Measurements from ENCODE around the gene TRAT1.
A peak's percentile ranks its signal among the peaks of the same experiment; 100 is the strongest.
"Not testable (repeated sequence)": the region's sequence is repeated elsewhere in the genome, so short reads cannot be mapped to it uniquely, and the experiment has no call there.

TRAT1 gene

GRCh38 chr3:108822123-108822897, at the start of gene TRAT1:
Gene TRAT1, plus strand, starts transcription at chr3:108822786. Its CDS starts 142 bp downstream, at chr3:108822928.
- no peak for DNase-seq
- in situ Hi-C loops (cut with HindIII; ENCODE audit: low pct_ligation_motif_present, low pct_unique_long_range_greater_than_20kb, low sequenced_read_pairs), result no loop called here

- in situ Hi-C loops (cut with HindIII; ENCODE audit: low pct_ligation_motif_present, low pct_unique_long_range_greater_than_20kb, low sequenced_read_pairs), result no loop called here
Measured at GRCh38 chr3:108775649-108776048, 46.9 kb upstream of the TRAT1 start.

GRCh38 chr3:108779496-108779895, 43.1 kb upstream of the TRAT1 start:
- in situ Hi-C loops (cut with HindIII; ENCODE audit: low pct_ligation_motif_present, low pct_unique_long_range_greater_than_20kb, low sequenced_read_pairs), result no loop called here
- DNase-seq, result no peak

More at GRCh38 chr3:108775649-108776048, 46.9 kb upstream of the TRAT1 start:
- no peak for DNase-seq

GRCh38 chr3:108780235-108780634, 42.4 kb upstream of the TRAT1 start:
- DNase-seq, result no peak
- in situ Hi-C loops (cut with HindIII; ENCODE audit: low pct_ligation_motif_present, low pct_unique_long_range_greater_than_20kb, low sequenced_read_pairs), result no loop called here

GRCh38 chr3:108791473-108791872, 31.1 kb upstream of the TRAT1 start:
- in situ Hi-C loops (cut with HindIII; ENCODE audit: low pct_ligation_motif_present, low pct_unique_long_range_greater_than_20kb, low sequenced_read_pairs), result no loop called here
- DNase-seq, result no peak

- in situ Hi-C loops (cut with HindIII; ENCODE audit: low pct_ligation_motif_present, low pct_unique_long_range_greater_than_20kb, low sequenced_read_pairs), result no loop called here
- DNase-seq, result peak; percentile 1
Measured at GRCh38 chr3:108804437-108804836, 18.1 kb upstream of the TRAT1 start.

GRCh38 chr3:108804966-108805365, 17.6 kb upstream of the TRAT1 start:
- in situ Hi-C loops (cut with HindIII; ENCODE audit: low pct_ligation_motif_present, low pct_unique_long_range_greater_than_20kb, low sequenced_read_pairs), result no loop called here
- no peak for DNase-seq

- DNase-seq, result no peak
- in situ Hi-C loops (cut with HindIII; ENCODE audit: low pct_ligation_motif_present, low pct_unique_long_range_greater_than_20kb, low sequenced_read_pairs), result no loop called here
Measured at GRCh38 chr3:108806316-108806715, 16.3 kb upstream of the TRAT1 start.

- in situ Hi-C loops (cut with HindIII; ENCODE audit: low pct_ligation_motif_present, low pct_unique_long_range_greater_than_20kb, low sequenced_read_pairs), result no loop called here
- peak; percentile 57 for DNase-seq
Measured at GRCh38 chr3:108818404-108818803, 4.2 kb upstream of the TRAT1 start.

GRCh38 chr3:108820586-108820985, 2.0 kb upstream of the TRAT1 start:
- no peak for DNase-seq
- in situ Hi-C loops (cut with HindIII; ENCODE audit: low pct_ligation_motif_present, low pct_unique_long_range_greater_than_20kb, low sequenced_read_pairs), result no loop called here

GRCh38 chr3:108823227-108823626, 641 bp downstream of the TRAT1 start:
- DNase-seq, result no peak
- in situ Hi-C loops (cut with HindIII; ENCODE audit: low pct_ligation_motif_present, low pct_unique_long_range_greater_than_20kb, low sequenced_read_pairs), result no loop called here

- in situ Hi-C loops (cut with HindIII; ENCODE audit: low pct_ligation_motif_present, low pct_unique_long_range_greater_than_20kb, low sequenced_read_pairs); DNase-seq: not testable (repeated sequence)
Measured at GRCh38 chr3:108823803-108824202, 1.2 kb downstream of the TRAT1 start.

- in situ Hi-C loops (cut with HindIII; ENCODE audit: low pct_ligation_motif_present, low pct_unique_long_range_greater_than_20kb, low sequenced_read_pairs), result no loop called here
- DNase-seq, result no peak
Measured at GRCh38 chr3:108826309-108827187, 4.0 kb downstream of the TRAT1 start.

- DNase-seq, result no peak
- in situ Hi-C loops (cut with HindIII; ENCODE audit: low pct_ligation_motif_present, low pct_unique_long_range_greater_than_20kb, low sequenced_read_pairs), result no loop called here
Measured at GRCh38 chr3:108830381-108830780, 7.8 kb downstream of the TRAT1 start.

GRCh38 chr3:108830991-108831614, 8.5 kb downstream of the TRAT1 start:
- in situ Hi-C loops (cut with HindIII; ENCODE audit: low pct_ligation_motif_present, low pct_unique_long_range_greater_than_20kb, low sequenced_read_pairs), result no loop called here
- DNase-seq, result no peak

GRCh38 chr3:108833611-108834010, 11.0 kb downstream of the TRAT1 start:
- DNase-seq, result no peak
- in situ Hi-C loops (cut with HindIII; ENCODE audit: low pct_ligation_motif_present, low pct_unique_long_range_greater_than_20kb, low sequenced_read_pairs), result no loop called here

- in situ Hi-C loops (cut with HindIII; ENCODE audit: low pct_ligation_motif_present, low pct_unique_long_range_greater_than_20kb, low sequenced_read_pairs), result no loop called here
- DNase-seq, result no peak
Measured at GRCh38 chr3:108834551-108834950, 12.0 kb downstream of the TRAT1 start.

- in situ Hi-C loops (cut with HindIII; ENCODE audit: low pct_ligation_motif_present, low pct_unique_long_range_greater_than_20kb, low sequenced_read_pairs), result no loop called here
Measured at GRCh38 chr3:108835101-108835500, 12.5 kb downstream of the TRAT1 start.

GRCh38 chr3:108838436-108838835, 15.8 kb downstream of the TRAT1 start:
- in situ Hi-C loops (cut with HindIII; ENCODE audit: low pct_ligation_motif_present, low pct_unique_long_range_greater_than_20kb, low sequenced_read_pairs), result no loop called here
- DNase-seq, result no peak

More at GRCh38 chr3:108835101-108835500, 12.5 kb downstream of the TRAT1 start:
- DNase-seq, result no peak

Data from ACHN (cell line).